H1 (cell line): Measurements from ENCODE around the gene ITGAE. TPM values are rescaled to one million over a fixed set of nuclear protein-coding genes. Genes with fewer than 3 reads are reported as not detected.
"Not testable (repeated sequence)": the region's sequence is repeated elsewhere in the genome, so short reads cannot be mapped to it uniquely, and the experiment has no call there.

Experiments used
- CTCF ChIA-PET: fragments of 300-600 bp; sonication (Branson Sonifier 250); formaldehyde crosslinking; loops from one replicate; lab custom pipeline; 2021; ENCODE audit not compliant: partially characterized antibody; lab: Charles Lee
- POLR2A ChIA-PET: fragments of 300-600 bp; sonication (Branson Sonifier 250); formaldehyde crosslinking; loops from one replicate; lab custom pipeline; 2021; ENCODE audit warnings: inconsistent platforms; ENCODE audit not compliant: partially characterized antibody; lab: Charles Lee
- DNase-seq, 2 experiments: peaks; one replicate each; pipeline versions ENCODE4 v3.0.0 to v3.0.0-alpha.2; 2010 to 2022; ENCODE audit warnings: low spot score in 2 of 2, low read depth in 1 of 2, mixed read lengths in 1 of 2
- FAIRE-seq: peaks from 2 replicates; lab custom pipeline; 2011; peaks lifted over from hg19 to GRCh38; lab: Jason Lieb, UNC
- H2AFZ ChIP-seq: 2 replicates; pipeline ENCODE4 v1.8.1; 2012; ENCODE audit warnings: low read length, inconsistent platforms
- H2AK5ac ChIP-seq: 2 replicates; pipeline ENCODE4 v1.6.1; 2013; ENCODE audit warnings: low read depth, low read length
- H2BK120ac ChIP-seq: replicated peaks from 2 replicates; pipeline ENCODE3; 2013; ENCODE audit warnings: low read depth, low read length, inconsistent platforms
- H2BK12ac ChIP-seq: 2 replicates; pipeline ENCODE4 v1.6.1; 2013; ENCODE audit warnings: low read depth, low read length
- H2BK15ac ChIP-seq: 2 replicates; pipeline ENCODE4 v1.6.1; 2013; ENCODE audit warnings: low read length
- H2BK20ac ChIP-seq: 2 replicates; pipeline ENCODE4 v1.6.1; 2013; ENCODE audit warnings: low read length
- H2BK5ac ChIP-seq: 2 replicates; pipeline ENCODE4 v1.6.1; 2013; ENCODE audit warnings: low read depth, low read length
- H3K14ac ChIP-seq: 2 replicates; pipeline ENCODE4 v1.6.1; 2013; ENCODE audit warnings: inconsistent platforms; ENCODE audit not compliant: insufficient read length
- H3K18ac ChIP-seq: 2 replicates; pipeline ENCODE4 v1.6.1; 2013; ENCODE audit warnings: low read length; ENCODE audit errors: extremely low read depth
- H3K23ac ChIP-seq: 2 replicates; pipeline ENCODE4 v1.6.1; 2013; ENCODE audit warnings: inconsistent platforms; ENCODE audit not compliant: insufficient read length
- H3K23me2 ChIP-seq: 2 replicates; pipeline ENCODE4 v1.6.1; 2013; ENCODE audit warnings: low read depth, low read length
- H3K27ac ChIP-seq: 2 replicates; pipeline ENCODE4 v1.6.1; 2011; ENCODE audit warnings: low read depth, low read length, inconsistent platforms
- H3K27me3 ChIP-seq, 4 experiments: replicated peaks in 1 of 4; 1 replicate in 1 of 4; 2 replicates in 3 of 4; pipeline versions ENCODE4 v1.6.1 to v1.8.1; 2011 to 2013; ENCODE audit warnings: low read length in 3 of 4, mild to moderate bottlenecking in 3 of 4, inconsistent platforms in 2 of 4, mixed read lengths in 2 of 4, moderate library complexity in 1 of 4; ENCODE audit not compliant: control insufficient read depth in 3 of 4, insufficient read depth in 3 of 4; ENCODE audit errors: extremely low read depth in 1 of 4
- H3K36me3 ChIP-seq, 4 experiments: 2 replicates each; pipeline versions ENCODE4 v1.6.1 to v1.8.1; 2011 to 2013; ENCODE audit warnings: mild to moderate bottlenecking in 4 of 4, low read length in 3 of 4, moderate library complexity in 2 of 4, control low read depth in 1 of 4, inconsistent platforms in 1 of 4; ENCODE audit not compliant: insufficient read depth in 4 of 4, control insufficient read depth in 2 of 4
- H3K4ac ChIP-seq: replicated peaks from 2 replicates; pipeline ENCODE3; 2013; ENCODE audit warnings: low read length, low read depth, mixed read lengths, inconsistent platforms; ENCODE audit not compliant: insufficient read length
- H3K4me1 ChIP-seq, 4 experiments: replicated peaks in 1 of 4; 1 replicate in 1 of 4; 2 replicates in 3 of 4; pipeline versions ENCODE4 v1.6.1 to v1.8.1; 2011 to 2013; ENCODE audit warnings: low read length in 3 of 4, inconsistent platforms in 2 of 4, mixed read lengths in 1 of 4; ENCODE audit not compliant: insufficient read depth in 4 of 4, control insufficient read depth in 3 of 4
- H3K4me2 ChIP-seq, 2 experiments: 2 replicates each; pipeline versions ENCODE4 v1.6.1 to v1.8.1; 2011 to 2013; ENCODE audit warnings: low read depth in 2 of 2, low read length in 2 of 2, control low read depth in 1 of 2, inconsistent platforms in 1 of 2, mild to moderate bottlenecking in 1 of 2; ENCODE audit not compliant: insufficient read depth in 1 of 2
- H3K4me3 ChIP-seq, 4 experiments: fragments of 200-600, 300-600 bp in 1 of 4; sonication (generic), shearing (Covaris generic), sonication (Bioruptor Twin) in 1 of 4; 2 replicates each; pipeline versions ENCODE4 v1.5.1 to v1.8.1; 2011 to 2016; ENCODE audit warnings: low read length in 4 of 4, low read depth in 3 of 4, control low read depth in 2 of 4, inconsistent platforms in 2 of 4, mild to moderate bottlenecking in 2 of 4, mixed read lengths in 1 of 4, moderate library complexity in 1 of 4; ENCODE audit not compliant: insufficient read depth in 2 of 4; ENCODE audit errors: extremely low read depth in 1 of 4
- H3K56ac ChIP-seq: replicated peaks from 2 replicates; pipeline ENCODE3; 2013; ENCODE audit warnings: low read depth, mild to moderate bottlenecking, mixed read lengths, low read length, inconsistent platforms; ENCODE audit not compliant: insufficient read length
- H3K79me1 ChIP-seq: 2 replicates; pipeline ENCODE4 v1.6.1; 2013; ENCODE audit warnings: low read depth, low read length, control low read depth
- H3K79me2 ChIP-seq, 2 experiments: 2 replicates each; pipeline versions ENCODE4 v1.6.1 to v1.8.1; 2012 to 2013; ENCODE audit warnings: low read length in 2 of 2, mild to moderate bottlenecking in 2 of 2, inconsistent platforms in 1 of 2; ENCODE audit not compliant: insufficient read depth in 2 of 2, control insufficient read depth in 1 of 2
- H3K9ac ChIP-seq, 4 experiments: replicated peaks in 1 of 4; 1 replicate in 1 of 4; 2 replicates in 3 of 4; pipeline versions ENCODE4 v1.6.1 to v1.8.1; 2011 to 2013; ENCODE audit warnings: low read depth in 3 of 4, low read length in 3 of 4, control low read depth in 2 of 4, mild to moderate bottlenecking in 2 of 4, moderate library complexity in 2 of 4, inconsistent platforms in 1 of 4; ENCODE audit errors: extremely low read depth in 1 of 4
- H3K9me3 ChIP-seq, 2 experiments: 2 replicates each; pipeline versions ENCODE4 v1.6.1 to v1.8.1; 2012 to 2013; ENCODE audit warnings: mild to moderate bottlenecking in 2 of 2, moderate library complexity in 2 of 2, control low read depth in 1 of 2, inconsistent platforms in 1 of 2, low read depth in 1 of 2, low read length in 1 of 2, mixed read lengths in 1 of 2; ENCODE audit not compliant: insufficient read depth in 2 of 2
- H4K20me1 ChIP-seq, 2 experiments: replicated peaks in 1 of 2; 2 replicates each; pipeline versions ENCODE3 to v1.8.1; 2011 to 2013; ENCODE audit warnings: inconsistent platforms in 2 of 2, low read length in 2 of 2, mild to moderate bottlenecking in 1 of 2; ENCODE audit not compliant: insufficient read depth in 2 of 2, control insufficient read depth in 1 of 2
- H4K5ac ChIP-seq: 2 replicates; pipeline ENCODE4 v1.6.1; 2013; ENCODE audit warnings: low read length, low read depth, mixed read lengths, inconsistent platforms; ENCODE audit not compliant: insufficient read length
- H4K8ac ChIP-seq: 2 replicates; pipeline ENCODE4 v1.8.0; 2013; ENCODE audit warnings: mild to moderate bottlenecking, moderate library complexity, low read length, inconsistent platforms; ENCODE audit not compliant: insufficient read depth; ENCODE audit errors: extremely low read depth
- H4K91ac ChIP-seq: replicated peaks from 2 replicates; pipeline ENCODE3; 2013; ENCODE audit warnings: low read length, mixed read lengths, inconsistent platforms; ENCODE audit not compliant: insufficient read length
- WGBS, 2 experiments: shearing (Covaris generic) in 1 of 2; methylation state at CpG; one replicate each; pipeline versions ENCODE4 v1.1.6 to v1.1.7; 2013 to 2015; ENCODE audit warnings: low lambda C conversion rate in 2 of 2, mixed read lengths in 2 of 2, inconsistent platforms in 1 of 2, low coverage in 1 of 2, missing lambda C conversion rate in 1 of 2; ENCODE audit not compliant: insufficient replicate concordance in 2 of 2, insufficient coverage in 1 of 2, insufficient read length in 1 of 2; ENCODE audit errors: extremely low coverage in 1 of 2, missing lambda C conversion rate in 1 of 2; 5-methylcytosine and 5-hydroxymethylcytosine counted together
- polyA plus RNA-seq, 7 experiments: library from polyadenylated mRNA; depleted of rRNA in 3 of 7; stranded (reverse) in 5 of 7; unstranded in 2 of 7; fragments of >200 nt in 5 of 7; fragments of 200-250 nt in 2 of 7; gene quantifications; 1 replicate in 5 of 7; 2 replicates in 1 of 7; 4 replicates in 1 of 7; pipeline versions ENCODE4 v1.2.1 to v1.2.3, GENCODE V29; 2011 to 2013; ENCODE audit warnings: missing spikeins in 2 of 7, mixed read lengths in 2 of 7
- total RNA-seq: library from RNA; stranded (reverse); fragmentation: NEBNext Ultra II Directional; extraction: Animal tissue kit (Norgen Biotek cat#: 25700); gene quantifications from 2 replicates; pipeline ENCODE4 v1.2.1, GENCODE V29; 2021

ITGAE gene
- total and polyA plus RNA-seq, 2 of the 8 experiments (the other 6 are each of a cell fraction or from before 2014, with no cell fraction given): 23.2 to 43.1 TPM

DNA sequence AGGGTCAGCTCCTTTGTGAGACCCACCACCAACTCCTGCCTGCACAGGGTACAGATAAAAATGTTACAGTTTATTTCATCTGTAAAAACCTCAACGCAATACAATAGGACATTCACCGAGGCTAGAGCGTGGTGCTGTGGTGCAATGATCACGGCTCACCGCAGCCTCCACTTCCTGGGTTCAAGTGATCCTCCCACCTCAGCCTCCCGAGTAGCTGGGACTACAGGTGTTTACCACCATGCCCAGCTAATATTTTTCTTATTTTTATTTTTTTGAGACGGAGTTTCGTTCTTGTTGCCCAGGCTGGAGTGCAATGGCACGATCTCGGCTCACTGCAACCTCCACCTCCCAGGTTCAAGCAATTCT, 66.1 kb downstream of the ITGAE start:
- H4K20me1 ChIP-seq, H4K91ac ChIP-seq, H3K4me3 ChIP-seq, H3K27ac ChIP-seq, H3K4ac ChIP-seq, FAIRE-seq, H4K8ac ChIP-seq, H3K27me3 ChIP-seq, H2BK15ac ChIP-seq, H3K79me2 ChIP-seq, H3K9ac ChIP-seq, H3K56ac ChIP-seq, H2BK5ac ChIP-seq, DNase-seq, H2BK12ac ChIP-seq, H3K79me1 ChIP-seq, H3K9me3 ChIP-seq, H3K18ac ChIP-seq, H3K4me2 ChIP-seq, H2AK5ac ChIP-seq, H3K36me3 ChIP-seq, H4K5ac ChIP-seq, H2BK120ac ChIP-seq, H3K14ac ChIP-seq, H3K23ac ChIP-seq, H2BK20ac ChIP-seq, H2AFZ ChIP-seq, H3K23me2 ChIP-seq: not testable (repeated sequence)
- whole genome bisulfite sequencing, 2 experiments: 91% methylated on average over 10 of the region's 10 CpGs; no CpG with 5 or more reads in 1 of the 2 experiments
- H3K4me1 ChIP-seq: peaks cover 2 to 12% (median 3%) of the 10 kb centered on the region in 4 experiments; a peak in 6 of 7 replicates
- ChIA-PET POLR2A (interaction anchor here (1.0 kb wide), 1 partner anchor 11 kb away, joined by 3 read pairs; the partner anchor contains the start of gene HASPIN), CTCF (interaction anchor here (0.5 to 7.9 kb wide), 25 partner anchors 8 to 1009 kb away, joined by 3 to 132 read pairs (median 6); partner anchors contain the start of genes HASPIN and NCBP3)
